HFF-Myc (cell line): Measurements from ENCODE around the gene PRKCB.

Source experiments
- DNase-seq: peaks from one replicate; pipeline ENCODE4 v3.0.0-alpha.2; 2011; ENCODE audit warnings: low read depth; ENCODE audit errors: extremely low read depth
- H3K4me3 ChIP-seq: replicated peaks from 2 replicates; pipeline ENCODE4 v1.5.1; 2011; ENCODE audit warnings: low read depth, mild to moderate bottlenecking, control low read depth, low read length
- TF ChIP-seq, protein P1 (sequence below): IDR thresholded peaks from 2 replicates; pipeline ENCODE4 v1.5.1; 2012; ENCODE audit warnings: mild to moderate bottlenecking, low read depth, low read length, control low read depth; ENCODE audit errors: missing control alignments

The PRKCB gene

DNA sequence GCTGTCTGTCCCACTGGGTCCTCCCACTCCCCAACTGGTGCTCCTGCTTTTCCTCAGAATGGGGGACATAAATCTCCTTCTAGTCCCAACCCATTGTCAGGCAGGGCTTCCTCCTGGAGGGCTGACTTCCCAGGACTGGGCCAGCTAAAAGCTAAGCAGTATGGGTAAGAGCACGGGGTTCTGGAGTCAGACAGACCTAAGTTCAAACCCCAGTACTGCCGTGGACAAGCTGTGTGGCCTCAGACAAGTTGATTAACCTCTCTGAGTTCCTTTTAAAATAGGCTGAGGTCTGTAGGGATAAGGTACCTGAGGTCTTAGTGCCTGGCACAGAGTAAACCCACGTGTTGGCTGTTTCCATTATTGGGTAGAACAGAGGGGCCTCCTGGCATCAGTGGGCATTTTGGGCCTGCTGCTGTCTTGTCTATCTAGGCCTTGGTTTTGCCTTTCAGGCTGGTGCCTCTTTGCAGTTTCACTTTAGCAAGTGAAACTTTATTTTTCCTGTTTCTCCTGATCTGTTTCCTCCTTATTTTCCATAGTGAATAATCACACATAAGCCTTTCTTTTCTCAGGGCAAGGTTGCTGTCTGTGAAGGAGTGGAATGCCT lies 114.6 kb downstream of the PRKCB start:
- TF ChIP-seq, protein P1, sequence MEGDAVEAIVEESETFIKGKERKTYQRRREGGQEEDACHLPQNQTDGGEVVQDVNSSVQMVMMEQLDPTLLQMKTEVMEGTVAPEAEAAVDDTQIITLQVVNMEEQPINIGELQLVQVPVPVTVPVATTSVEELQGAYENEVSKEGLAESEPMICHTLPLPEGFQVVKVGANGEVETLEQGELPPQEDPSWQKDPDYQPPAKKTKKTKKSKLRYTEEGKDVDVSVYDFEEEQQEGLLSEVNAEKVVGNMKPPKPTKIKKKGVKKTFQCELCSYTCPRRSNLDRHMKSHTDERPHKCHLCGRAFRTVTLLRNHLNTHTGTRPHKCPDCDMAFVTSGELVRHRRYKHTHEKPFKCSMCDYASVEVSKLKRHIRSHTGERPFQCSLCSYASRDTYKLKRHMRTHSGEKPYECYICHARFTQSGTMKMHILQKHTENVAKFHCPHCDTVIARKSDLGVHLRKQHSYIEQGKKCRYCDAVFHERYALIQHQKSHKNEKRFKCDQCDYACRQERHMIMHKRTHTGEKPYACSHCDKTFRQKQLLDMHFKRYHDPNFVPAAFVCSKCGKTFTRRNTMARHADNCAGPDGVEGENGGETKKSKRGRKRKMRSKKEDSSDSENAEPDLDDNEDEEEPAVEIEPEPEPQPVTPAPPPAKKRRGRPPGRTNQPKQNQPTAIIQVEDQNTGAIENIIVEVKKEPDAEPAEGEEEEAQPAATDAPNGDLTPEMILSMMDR: no peak
- no peak overlapping the region for H3K4me3 ChIP-seq
- no peak for DNase-seq

DNA sequence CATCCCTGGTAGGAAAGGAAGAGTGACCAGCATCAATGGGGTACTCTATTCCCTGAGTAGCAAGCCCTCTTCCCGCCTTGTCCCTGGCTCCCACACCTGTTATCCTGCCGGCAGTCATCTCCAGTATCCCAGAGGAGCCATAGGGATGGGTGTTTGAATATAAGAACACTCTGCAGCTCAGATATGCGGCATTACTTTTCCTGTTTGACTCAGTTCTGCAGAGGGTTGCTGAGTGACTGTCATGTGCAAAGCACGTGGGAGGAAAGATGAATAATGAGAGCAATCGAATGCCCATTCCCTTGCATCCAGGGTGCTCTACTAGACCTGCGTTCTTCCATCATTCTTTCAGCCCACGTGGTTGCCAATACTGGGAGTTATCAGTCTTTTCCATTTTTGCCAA lies 115.1 kb downstream of the PRKCB start:
- no peak for DNase-seq
- no peak overlapping the region for H3K4me3 ChIP-seq
- TF ChIP-seq, protein P1: no peak

DNA sequence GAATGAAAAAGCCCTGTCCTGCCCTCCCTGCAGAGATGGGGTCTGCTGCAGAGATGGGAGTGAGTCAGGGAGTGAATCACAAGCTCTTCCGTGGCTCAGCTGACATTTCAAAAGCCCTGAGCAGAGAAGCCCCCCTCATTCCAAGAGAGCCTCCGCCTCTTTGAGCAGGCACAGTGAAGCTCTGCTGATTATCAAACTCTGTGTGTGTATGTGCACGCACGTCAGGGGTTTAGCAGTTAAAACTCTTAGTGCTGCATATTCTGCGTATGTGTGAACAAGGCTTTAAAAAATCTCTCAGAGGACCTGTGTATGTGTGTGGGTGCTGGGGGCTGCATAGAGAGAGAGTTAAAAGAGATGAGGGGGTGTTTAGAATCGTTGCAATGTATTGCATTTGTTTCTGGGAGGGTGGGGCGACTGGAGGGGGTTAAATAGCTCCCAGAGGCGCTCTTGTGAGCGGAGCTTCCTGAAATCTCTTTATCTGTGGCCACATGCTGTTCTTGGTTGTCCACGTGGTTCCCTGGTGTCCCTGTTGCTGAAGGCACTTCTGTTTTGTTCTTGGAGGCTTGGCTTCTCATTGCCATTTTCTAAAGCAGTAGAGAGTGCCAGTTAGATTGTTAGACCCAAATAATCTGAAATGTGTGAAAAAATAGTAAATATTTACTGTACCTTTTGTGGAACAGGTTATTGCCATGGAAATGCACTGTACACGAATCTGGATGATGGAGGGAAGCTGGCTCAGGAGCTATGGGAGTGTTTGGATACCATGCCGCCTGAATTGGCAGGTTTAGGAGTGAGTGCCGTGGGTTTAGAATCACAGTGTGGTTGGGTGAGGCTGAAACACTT lies 116.6 kb downstream of the PRKCB start:
- TF ChIP-seq, protein P1: no peak
- no peak overlapping the region for H3K4me3 ChIP-seq
- no peak for DNase-seq

GRCh38 chr16:23952971-23953300 lies 117.2 kb downstream of the PRKCB start:
- TF ChIP-seq, protein P1: no peak
- no peak for DNase-seq
- H3K4me3 ChIP-seq: no peak overlapping the region

DNA sequence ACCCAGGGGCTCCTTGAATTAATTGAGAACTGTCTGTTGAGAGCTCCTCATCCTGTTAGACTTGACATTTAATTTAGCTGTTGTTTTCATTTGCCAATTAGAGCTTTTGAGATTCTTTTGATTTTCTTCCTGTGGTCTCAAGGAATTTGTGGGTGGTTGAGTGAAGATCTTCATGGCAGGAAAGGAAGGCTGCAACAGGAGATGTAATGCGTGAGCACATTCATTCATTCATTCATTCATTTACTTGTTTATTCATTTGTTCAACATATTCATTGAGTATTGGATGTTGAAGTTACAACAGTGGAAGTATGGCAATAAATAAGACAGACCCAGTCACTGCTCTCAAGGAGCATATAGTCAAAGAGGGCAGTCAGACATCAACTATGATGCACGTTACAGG lies 117.7 kb downstream of the PRKCB start:
- TF ChIP-seq, protein P1: no peak
- no peak for DNase-seq
- no peak overlapping the region for H3K4me3 ChIP-seq

DNA sequence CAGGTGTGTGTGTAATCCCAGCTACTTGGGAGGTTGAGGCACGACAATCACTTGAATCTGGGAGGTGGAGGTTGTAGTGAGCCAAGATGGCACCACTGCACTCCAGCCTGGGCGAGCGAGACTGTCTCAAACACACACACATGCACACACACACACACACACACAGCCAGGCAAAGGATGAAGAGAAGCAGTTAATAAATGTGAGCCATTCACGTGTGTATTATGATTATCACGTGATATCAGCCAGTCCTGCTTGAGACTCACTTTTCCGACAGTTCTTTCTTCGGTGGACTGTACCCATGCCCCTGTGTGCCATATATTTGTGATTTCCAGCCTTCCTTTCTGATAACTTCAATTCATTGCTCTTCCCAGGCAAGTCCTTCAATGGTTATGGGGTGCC lies 119.3 kb downstream of the PRKCB start:
- no peak for DNase-seq
- TF ChIP-seq, protein P1: no peak
- H3K4me3 ChIP-seq: no peak overlapping the region
